OCI-LY3 (cell line): Measurements from ENCODE around the gene OR10K1.

Experiments
- H2AFZ ChIP-seq: fragments of 200-600, 300-600 bp; shearing (Covaris generic); 2 replicates; pipeline ENCODE4 v1.6.0; 2014; ENCODE audit warnings: antibody characterized with exemption, low read depth, low read length
- H3K27ac ChIP-seq: fragments of 200-600, 300-600 bp; sonication (generic); 2 replicates; pipeline ENCODE4 v1.5.1; 2014; ENCODE audit warnings: mild to moderate bottlenecking, low read length, moderate library complexity, mixed read lengths
- H3K27me3 ChIP-seq: fragments of 200-600, 300-600 bp; sonication (generic); 2 replicates; pipeline ENCODE4 v1.6.1; 2014; ENCODE audit warnings: low read depth, low read length, mixed read lengths
- H3K36me3 ChIP-seq: fragments of 200-600, 300-600 bp; sonication (generic); replicated peaks from 2 replicates; pipeline ENCODE3; 2014; ENCODE audit warnings: low read depth, low read length, mixed read lengths
- H3K4me1 ChIP-seq: fragments of 300-600, 200-600 bp; sonication (generic); 2 replicates; pipeline ENCODE4 v1.6.1; 2014; ENCODE audit warnings: low read length, mixed read lengths
- H3K4me2 ChIP-seq: fragments of 200-600, 300-600 bp; sonication (generic); 2 replicates; pipeline ENCODE4 v1.6.1; 2014; ENCODE audit warnings: low read length, mixed read lengths
- H3K4me3 ChIP-seq: fragments of 300-600, 200-600 bp; sonication (generic); 2 replicates; pipeline ENCODE4 v1.5.1; 2014; ENCODE audit warnings: antibody characterized with exemption, mild to moderate bottlenecking, low read length, moderate library complexity
- H3K79me2 ChIP-seq: fragments of 300-600, 200-600 bp; shearing (Covaris generic); 2 replicates; pipeline ENCODE4 v1.6.1; 2014; ENCODE audit warnings: mild to moderate bottlenecking, low read length, mixed read lengths
- H3K9ac ChIP-seq: fragments of 300-600, 200-600 bp; shearing (Covaris generic); 2 replicates; pipeline ENCODE4 v1.6.0; 2014; ENCODE audit warnings: mild to moderate bottlenecking, low read length, moderate library complexity
- H3K9me3 ChIP-seq: fragments of 200-600, 300-600 bp; shearing (Covaris generic); 2 replicates; pipeline ENCODE4 v1.6.1; 2014; ENCODE audit warnings: low read length, mixed read lengths; ENCODE audit not compliant: insufficient read depth
- H4K20me1 ChIP-seq: fragments of 200-600, 300-600 bp; sonication (generic); 2 replicates; pipeline ENCODE4 v1.6.1; 2016; ENCODE audit warnings: low read length, mixed read lengths; ENCODE audit not compliant: insufficient read depth
- EZH2phosphoT487 ChIP-seq: fragments of 200-600 bp; shearing (Covaris generic); IDR thresholded peaks from 2 replicates; pipeline ENCODE4 v1.6.1; 2018; ENCODE audit warnings: antibody characterized with exemption, mixed run types, low read depth
- TF ChIP-seq, protein P1 (sequence below): fragments of 200-600, 300-600 bp; sonication (generic); IDR thresholded peaks from 2 replicates; pipeline ENCODE4 v1.5.1; 2014; ENCODE audit warnings: antibody characterized with exemption, low read length, low read depth

OR10K1 gene, protein sequence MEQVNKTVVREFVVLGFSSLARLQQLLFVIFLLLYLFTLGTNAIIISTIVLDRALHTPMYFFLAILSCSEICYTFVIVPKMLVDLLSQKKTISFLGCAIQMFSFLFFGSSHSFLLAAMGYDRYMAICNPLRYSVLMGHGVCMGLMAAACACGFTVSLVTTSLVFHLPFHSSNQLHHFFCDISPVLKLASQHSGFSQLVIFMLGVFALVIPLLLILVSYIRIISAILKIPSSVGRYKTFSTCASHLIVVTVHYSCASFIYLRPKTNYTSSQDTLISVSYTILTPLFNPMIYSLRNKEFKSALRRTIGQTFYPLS

DNA sequence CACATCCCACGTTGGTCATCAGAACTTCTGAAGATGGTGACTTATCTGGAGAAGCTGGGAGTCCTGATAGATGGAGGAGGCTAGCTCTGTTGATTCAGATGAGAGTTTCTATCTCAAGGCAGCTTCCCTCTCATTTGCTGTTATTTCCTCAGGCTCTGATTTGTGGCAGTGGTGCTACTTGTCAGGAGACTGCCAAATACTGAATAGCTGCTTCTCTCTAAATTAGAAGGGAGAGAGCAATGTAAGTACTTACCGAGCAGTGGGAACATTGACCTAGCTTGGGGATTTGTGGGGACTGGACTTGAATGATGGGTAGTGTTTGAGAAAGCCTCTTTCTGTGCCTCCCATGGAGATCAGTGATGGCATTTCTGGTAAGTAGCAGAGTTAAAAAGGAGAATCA, at the start of gene OR10K1:
OR10K1 (plus strand) TSS at position 301 of the 400 bp plus-strand sequence. CDS start 3,728 bp downstream, outside the sequence.
- Histone ChIP-seq H3K36me3 (no peaks in the 10 kb centered on the region), H2AFZ (no peak within 1 kb of the TSS), H3K4me3 (no peak within 1 kb of the TSS), H3K79me2 (no peaks in the 10 kb centered on the region), H3K9me3 (no peaks in the 10 kb centered on the region), H3K4me2 (no peak within 1 kb of the TSS), H3K4me1 (no peaks in the 10 kb centered on the region), H3K9ac (no peak within 1 kb of the TSS), H4K20me1 (no peaks in the 10 kb centered on the region), H3K27me3 (peaks cover 6% of the 10 kb centered on the region; the same call in 1 of the 2 replicates), H3K27ac (no peak within 1 kb of the TSS)
- TF ChIP-seq, protein P1, sequence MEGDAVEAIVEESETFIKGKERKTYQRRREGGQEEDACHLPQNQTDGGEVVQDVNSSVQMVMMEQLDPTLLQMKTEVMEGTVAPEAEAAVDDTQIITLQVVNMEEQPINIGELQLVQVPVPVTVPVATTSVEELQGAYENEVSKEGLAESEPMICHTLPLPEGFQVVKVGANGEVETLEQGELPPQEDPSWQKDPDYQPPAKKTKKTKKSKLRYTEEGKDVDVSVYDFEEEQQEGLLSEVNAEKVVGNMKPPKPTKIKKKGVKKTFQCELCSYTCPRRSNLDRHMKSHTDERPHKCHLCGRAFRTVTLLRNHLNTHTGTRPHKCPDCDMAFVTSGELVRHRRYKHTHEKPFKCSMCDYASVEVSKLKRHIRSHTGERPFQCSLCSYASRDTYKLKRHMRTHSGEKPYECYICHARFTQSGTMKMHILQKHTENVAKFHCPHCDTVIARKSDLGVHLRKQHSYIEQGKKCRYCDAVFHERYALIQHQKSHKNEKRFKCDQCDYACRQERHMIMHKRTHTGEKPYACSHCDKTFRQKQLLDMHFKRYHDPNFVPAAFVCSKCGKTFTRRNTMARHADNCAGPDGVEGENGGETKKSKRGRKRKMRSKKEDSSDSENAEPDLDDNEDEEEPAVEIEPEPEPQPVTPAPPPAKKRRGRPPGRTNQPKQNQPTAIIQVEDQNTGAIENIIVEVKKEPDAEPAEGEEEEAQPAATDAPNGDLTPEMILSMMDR = no peak
- TF ChIP-seq EZH2phosphoT487 = no peak

DNA sequence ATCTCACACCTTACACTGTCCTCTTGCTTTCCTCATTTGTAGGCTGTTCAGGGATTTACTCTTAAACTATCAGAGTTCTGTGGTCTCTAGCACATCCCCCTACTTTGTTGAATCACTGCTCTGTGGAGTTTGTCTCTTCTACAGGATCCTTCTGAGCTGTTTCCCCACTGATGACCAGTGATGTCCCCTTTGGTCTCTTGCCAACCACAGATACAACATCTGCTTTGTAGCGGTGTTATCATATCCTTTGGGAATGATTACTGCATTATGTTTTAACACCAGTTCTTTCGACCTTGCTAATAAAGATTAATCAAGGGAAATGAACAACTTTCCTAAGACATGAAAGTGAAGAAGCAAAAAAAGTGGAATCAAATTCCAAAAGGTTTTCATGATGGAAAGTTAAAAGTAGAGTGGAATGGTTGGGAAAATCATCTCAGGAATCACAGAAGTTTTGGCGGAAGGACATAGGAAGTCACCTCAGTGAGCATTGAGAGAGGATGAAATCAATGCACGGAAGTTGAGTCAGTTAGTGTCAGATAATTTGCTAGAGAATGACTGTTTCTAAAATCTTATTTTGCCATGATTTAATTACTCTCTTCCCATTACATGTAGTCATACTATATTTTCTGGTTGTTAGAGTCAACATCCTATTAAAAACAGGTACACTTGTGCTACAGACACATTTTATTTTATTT, 46.8 kb upstream of the OR10K1 start:
- Histone ChIP-seq H3K36me3 (no peaks in the 10 kb centered on the region), H3K9me3 (no peaks in the 10 kb centered on the region), H3K9ac (no peak overlapping the region), H3K27me3 (no peaks in the 10 kb centered on the region), H3K79me2 (no peaks in the 10 kb centered on the region), H3K4me2 (no peak overlapping the region), H3K27ac (no peak overlapping the region), H3K4me1 (peaks cover 6% of the 10 kb centered on the region), H3K4me3 (no peak overlapping the region), H4K20me1 (no peaks in the 10 kb centered on the region), H2AFZ (no peak overlapping the region)
- TF ChIP-seq, protein P1 = no peak
- no peak for TF ChIP-seq EZH2phosphoT487

DNA sequence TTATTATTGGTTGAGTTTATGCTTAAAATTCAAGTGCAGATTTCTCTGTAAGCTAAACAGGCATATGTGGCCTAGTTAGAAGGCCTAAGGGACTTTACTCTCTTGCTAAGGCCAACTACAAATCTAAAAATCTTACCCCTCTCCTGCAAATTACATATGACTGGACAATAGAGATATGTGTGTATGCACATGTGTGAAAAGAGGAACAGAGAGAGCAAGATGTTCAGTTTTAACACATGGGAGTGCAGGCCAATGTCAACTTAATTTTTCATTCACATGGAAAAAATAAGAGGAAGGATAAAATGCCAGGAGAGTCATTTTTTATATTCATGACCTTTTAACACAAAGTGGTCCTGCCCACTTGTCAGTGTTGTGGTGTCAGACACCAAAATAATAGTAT, 44.0 kb upstream of the OR10K1 start:
- Histone ChIP-seq H4K20me1 (no peaks in the 10 kb centered on the region), H3K27ac (no peak overlapping the region), H3K9me3 (no peaks in the 10 kb centered on the region), H3K27me3 (no peaks in the 10 kb centered on the region), H3K4me2 (no peak overlapping the region), H2AFZ (no peak overlapping the region), H3K4me3 (no peak overlapping the region), H3K9ac (no peak overlapping the region), H3K79me2 (no peaks in the 10 kb centered on the region), H3K4me1 (no peaks in the 10 kb centered on the region), H3K36me3 (no peaks in the 10 kb centered on the region)
- TF ChIP-seq EZH2phosphoT487 = no peak
- TF ChIP-seq, protein P1 = no peak

DNA sequence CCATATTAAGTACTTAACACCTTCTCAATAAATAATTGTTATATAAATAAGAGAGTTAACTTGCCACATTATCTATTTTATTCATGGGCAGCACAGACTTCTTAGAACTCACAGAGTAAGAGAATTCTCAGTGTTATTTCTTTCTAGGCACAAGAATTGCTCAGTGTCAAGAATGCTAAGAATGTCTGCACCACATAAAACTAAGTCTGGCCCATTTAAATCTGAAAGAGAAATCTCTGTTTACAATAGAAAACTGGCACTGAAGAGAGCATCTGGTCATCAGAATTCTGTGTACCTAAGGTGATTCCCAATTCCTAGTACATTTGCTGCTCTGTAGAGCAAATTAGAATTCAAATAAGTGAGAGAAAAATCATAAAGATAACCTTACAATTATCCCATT, 39.4 kb upstream of the OR10K1 start:
- TF ChIP-seq, protein P1 = no peak
- no peak for TF ChIP-seq EZH2phosphoT487
- no peaks in the 10 kb centered on the region for H3K9me3 ChIP-seq
- no peaks in the 10 kb centered on the region for H3K79me2 ChIP-seq
- no peak overlapping the region for H3K4me3 ChIP-seq
- no peaks in the 10 kb centered on the region for H4K20me1 ChIP-seq
- H3K27me3 ChIP-seq = no peaks in the 10 kb centered on the region
- H2AFZ ChIP-seq = no peak overlapping the region
- no peak overlapping the region for H3K27ac ChIP-seq
- no peaks in the 10 kb centered on the region for H3K36me3 ChIP-seq
- no peak overlapping the region for H3K4me2 ChIP-seq
- no peaks in the 10 kb centered on the region for H3K4me1 ChIP-seq
- no peak overlapping the region for H3K9ac ChIP-seq
